ENCODE measurements around the gene BRD4. TPM values are rescaled to one million over a fixed set of nuclear protein-coding genes. Genes with fewer than 3 reads are reported as not detected.

Gene BRD4
- total RNA-seq, 2 experiments from 2014 or later = 33.6 to 143 TPM

DNA sequence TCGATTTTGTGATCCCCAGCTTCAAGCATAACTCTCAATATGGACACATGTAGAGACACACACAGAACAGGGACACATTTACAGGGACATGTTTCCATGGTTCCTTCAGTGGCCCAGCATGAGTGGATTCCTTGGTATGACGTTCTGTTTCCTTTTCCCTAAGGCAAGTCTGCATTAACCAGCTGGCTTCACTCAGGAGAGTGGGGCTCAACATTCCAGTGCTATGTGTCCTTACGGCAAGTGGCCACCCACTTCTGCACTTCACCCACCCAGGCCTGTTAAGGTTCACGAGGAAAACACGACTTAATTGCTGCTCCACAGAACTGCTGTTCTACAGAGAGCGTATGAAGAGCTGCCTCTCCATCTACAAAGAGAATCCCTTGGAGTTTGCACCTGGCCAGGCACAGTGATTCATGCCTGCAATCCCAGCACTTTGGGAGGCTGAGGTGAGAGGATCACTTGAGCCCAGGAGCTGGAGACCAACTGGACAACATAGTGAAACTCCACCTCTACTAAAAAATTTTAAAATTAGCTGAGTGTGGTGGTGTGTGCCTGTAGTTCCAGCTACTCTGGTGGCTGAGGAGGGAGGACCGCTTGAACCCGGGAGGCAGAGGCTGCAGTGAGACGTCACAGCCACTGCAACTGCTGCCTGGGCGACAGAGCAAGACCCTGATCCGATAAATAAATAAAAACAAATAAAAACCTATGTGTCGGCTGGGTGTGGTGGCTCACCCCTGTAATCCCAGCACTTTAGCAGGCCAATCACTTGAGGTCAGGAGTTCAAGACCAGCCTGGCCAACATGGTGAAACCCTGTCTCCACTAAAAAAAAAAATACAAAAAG lies 32.5 kb downstream of the BRD4 start:
- POLR2A ChIA-PET = interaction anchor here (4.0 kb wide), 1 partner anchor 11 kb away, joined by 17 read pairs; no protein-coding TSS in a partner anchor
- CTCF ChIA-PET (ENCODE audit: unreplicated experiment) = no interaction called here
- no peak for DNase-seq (ENCODE audit: low spot score)
- BruUV-seq (replicated peaks) = no TSS peak
- Histone ChIP-seq H3K4me3 (ENCODE audit: low read depth, low read length, poor library complexity, severe bottlenecking) (no peak overlapping the region), H3K9me3 (ENCODE audit: low read length) (no peaks in the 10 kb centered on the region), H3K9me2 (ENCODE audit: insufficient read depth, low read length) (no peaks in the 10 kb centered on the region), H3K4me1 (ENCODE audit: insufficient read depth, low read length, poor library complexity, severe bottlenecking) (peaks cover 86% of the 10 kb centered on the region), H3K79me2 (ENCODE audit: insufficient read depth, low read depth, low read length) (peaks cover 99% of the 10 kb centered on the region), H3K36me3 (ENCODE audit: insufficient read depth, low read length) (peaks cover 30% of the 10 kb centered on the region), H3K4me2 (ENCODE audit: low read length) (peak overlapping the region; percentile 46; the same call in 1 of the 2 replicates), H4K20me1 (ENCODE audit: insufficient read depth, low read length) (peaks cover 72% of the 10 kb centered on the region), H2AFZ (ENCODE audit: low read length) (no peak overlapping the region), H3K27ac (ENCODE audit: low read depth, low read length, poor library complexity, severe bottlenecking) (peak overlapping the region; percentile 60)
- intact Hi-C loops (cut with micrococcal nuclease; ENCODE audit: unreplicated experiment) = no loop called here
- TF ChIP-seq, protein P1, sequence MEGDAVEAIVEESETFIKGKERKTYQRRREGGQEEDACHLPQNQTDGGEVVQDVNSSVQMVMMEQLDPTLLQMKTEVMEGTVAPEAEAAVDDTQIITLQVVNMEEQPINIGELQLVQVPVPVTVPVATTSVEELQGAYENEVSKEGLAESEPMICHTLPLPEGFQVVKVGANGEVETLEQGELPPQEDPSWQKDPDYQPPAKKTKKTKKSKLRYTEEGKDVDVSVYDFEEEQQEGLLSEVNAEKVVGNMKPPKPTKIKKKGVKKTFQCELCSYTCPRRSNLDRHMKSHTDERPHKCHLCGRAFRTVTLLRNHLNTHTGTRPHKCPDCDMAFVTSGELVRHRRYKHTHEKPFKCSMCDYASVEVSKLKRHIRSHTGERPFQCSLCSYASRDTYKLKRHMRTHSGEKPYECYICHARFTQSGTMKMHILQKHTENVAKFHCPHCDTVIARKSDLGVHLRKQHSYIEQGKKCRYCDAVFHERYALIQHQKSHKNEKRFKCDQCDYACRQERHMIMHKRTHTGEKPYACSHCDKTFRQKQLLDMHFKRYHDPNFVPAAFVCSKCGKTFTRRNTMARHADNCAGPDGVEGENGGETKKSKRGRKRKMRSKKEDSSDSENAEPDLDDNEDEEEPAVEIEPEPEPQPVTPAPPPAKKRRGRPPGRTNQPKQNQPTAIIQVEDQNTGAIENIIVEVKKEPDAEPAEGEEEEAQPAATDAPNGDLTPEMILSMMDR (conservative IDR thresholded peaks at IDR 0.05; ENCODE audit: low read length) = no peak
- no peak for TF ChIP-seq EZH2phosphoT487 (IDR thresholded peaks at IDR 0.05; ENCODE audit: borderline replicate concordance, low read depth, low read length)

DNA sequence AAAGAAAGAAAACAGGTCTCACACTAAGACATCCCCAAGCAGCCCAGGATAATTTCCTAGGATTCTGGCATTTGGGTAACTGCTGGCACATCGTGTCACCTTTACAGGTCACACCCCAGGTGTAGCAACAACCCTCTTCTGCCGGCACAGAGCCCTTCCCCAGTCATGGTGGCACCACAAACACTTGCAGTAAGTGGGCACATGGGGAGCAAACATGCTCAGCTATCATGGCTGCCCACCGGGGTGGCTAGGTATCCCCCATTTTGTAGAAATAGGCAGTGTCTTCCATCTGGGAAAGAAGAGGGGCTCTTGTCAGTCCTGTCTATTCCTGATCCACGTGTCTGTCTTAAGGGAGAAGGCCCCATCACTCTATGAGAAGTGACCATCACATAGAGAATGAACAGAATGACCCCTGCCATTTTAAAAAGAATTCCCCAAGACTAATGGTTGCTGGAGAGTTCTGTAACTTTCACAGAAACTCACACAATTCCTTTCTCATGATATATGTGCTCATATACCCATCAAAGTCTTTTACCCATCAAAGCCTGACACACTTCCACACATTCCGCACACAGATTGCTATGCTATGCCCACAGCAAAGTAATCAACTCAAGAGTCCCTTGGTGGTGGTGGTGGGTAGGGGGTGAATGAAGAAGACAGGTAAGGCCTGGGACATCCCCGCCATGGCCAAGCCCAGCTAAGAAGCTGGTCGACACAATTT lies 33.3 kb downstream of the BRD4 start:
- peaks cover 99% of the 10 kb centered on the region for H3K79me2 ChIP-seq (ENCODE audit: insufficient read depth, low read depth, low read length)
- peaks cover 37% of the 10 kb centered on the region for H3K36me3 ChIP-seq (ENCODE audit: insufficient read depth, low read length)
- H4K20me1 ChIP-seq (ENCODE audit: insufficient read depth, low read length) = peaks cover 75% of the 10 kb centered on the region
- TF ChIP-seq, protein P1 (conservative IDR thresholded peaks at IDR 0.05; ENCODE audit: low read length) = no peak
- TF ChIP-seq EZH2phosphoT487 (IDR thresholded peaks at IDR 0.05; ENCODE audit: borderline replicate concordance, low read depth, low read length) = no peak
- H3K4me2 ChIP-seq (ENCODE audit: low read length) = peak overlapping the region; percentile 46; the same call in 1 of the 2 replicates
- BruUV-seq (replicated peaks) = no TSS peak
- peaks cover 86% of the 10 kb centered on the region for H3K4me1 ChIP-seq (ENCODE audit: insufficient read depth, low read length, poor library complexity, severe bottlenecking)
- no peak overlapping the region for H2AFZ ChIP-seq (ENCODE audit: low read length)
- CTCF ChIA-PET (ENCODE audit: unreplicated experiment) = no interaction called here
- H3K9me2 ChIP-seq (ENCODE audit: insufficient read depth, low read length) = no peaks in the 10 kb centered on the region
- intact Hi-C loops (cut with micrococcal nuclease; ENCODE audit: unreplicated experiment) = no loop called here
- no peak overlapping the region for H3K4me3 ChIP-seq (ENCODE audit: low read depth, low read length, poor library complexity, severe bottlenecking)
- no peak for DNase-seq (ENCODE audit: low spot score)
- POLR2A ChIA-PET = interaction anchor here (4.0 kb wide), 1 partner anchor 10 kb away, joined by 17 read pairs; no protein-coding TSS in a partner anchor
- no peaks in the 10 kb centered on the region for H3K9me3 ChIP-seq (ENCODE audit: low read length)
- H3K27ac ChIP-seq (ENCODE audit: low read depth, low read length, poor library complexity, severe bottlenecking) = peak overlapping the region; percentile 60

Measured in OCI-LY7 (cell line).